Prostate gland (tissue), 2 donors: ENCODE data around the gene NLRC3.
"Not testable (repeated sequence)": the region's sequence is repeated elsewhere in the genome, so short reads cannot be mapped to it uniquely, and the experiment has no call there.

ENCODE experiments used
- POLR2A ChIP-seq: fragments of 450-650 bp; IDR thresholded peaks from one replicate; pipeline ENCODE4 v1.6.1; 2016; ENCODE audit warnings: antibody characterized with exemption, mild to moderate bottlenecking
- POLR2AphosphoS5 ChIP-seq: sonication (generic); formaldehyde crosslinking; IDR thresholded peaks from one replicate; pipeline ENCODE4 v1.6.1; 2017; ENCODE audit warnings: antibody characterized with exemption
- TF ChIP-seq, protein P1 (sequence below), 4 experiments: fragments of 200-600 bp in 2 of 4; fragments of 450-650 bp in 2 of 4; sonication (generic) in 2 of 4; IDR thresholded peaks; 1 replicate in 3 of 4; 2 replicates in 1 of 4; pipeline ENCODE4 v1.5.1; 2016 to 2019; ENCODE audit warnings: antibody characterized with exemption in 4 of 4, mild to moderate bottlenecking in 2 of 4, moderate library complexity in 2 of 4

- TF ChIP-seq, protein P1, sequence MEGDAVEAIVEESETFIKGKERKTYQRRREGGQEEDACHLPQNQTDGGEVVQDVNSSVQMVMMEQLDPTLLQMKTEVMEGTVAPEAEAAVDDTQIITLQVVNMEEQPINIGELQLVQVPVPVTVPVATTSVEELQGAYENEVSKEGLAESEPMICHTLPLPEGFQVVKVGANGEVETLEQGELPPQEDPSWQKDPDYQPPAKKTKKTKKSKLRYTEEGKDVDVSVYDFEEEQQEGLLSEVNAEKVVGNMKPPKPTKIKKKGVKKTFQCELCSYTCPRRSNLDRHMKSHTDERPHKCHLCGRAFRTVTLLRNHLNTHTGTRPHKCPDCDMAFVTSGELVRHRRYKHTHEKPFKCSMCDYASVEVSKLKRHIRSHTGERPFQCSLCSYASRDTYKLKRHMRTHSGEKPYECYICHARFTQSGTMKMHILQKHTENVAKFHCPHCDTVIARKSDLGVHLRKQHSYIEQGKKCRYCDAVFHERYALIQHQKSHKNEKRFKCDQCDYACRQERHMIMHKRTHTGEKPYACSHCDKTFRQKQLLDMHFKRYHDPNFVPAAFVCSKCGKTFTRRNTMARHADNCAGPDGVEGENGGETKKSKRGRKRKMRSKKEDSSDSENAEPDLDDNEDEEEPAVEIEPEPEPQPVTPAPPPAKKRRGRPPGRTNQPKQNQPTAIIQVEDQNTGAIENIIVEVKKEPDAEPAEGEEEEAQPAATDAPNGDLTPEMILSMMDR (IDR thresholded peaks at IDR 0.05), result not testable (repeated sequence)
- not testable (repeated sequence) for TF ChIP-seq POLR2A, POLR2AphosphoS5
These were observed 75.8 kb downstream of the NLRC3 start for GRCh38 chr16:3501412-3501761.
